SK-N-SH (cell line): ENCODE measurements around the gene ITGA1.

Experiments
- CTCF ChIP-seq: fragments of 200-600 bp; sonication (generic); IDR thresholded peaks from 2 replicates; pipeline ENCODE4 v1.6.1; 2017; ENCODE audit warnings: antibody characterized with exemption, mild to moderate bottlenecking, moderate library complexity
- EP300 ChIP-seq, 2 experiments: IDR thresholded peaks; 2 replicates each; pipeline versions ENCODE4 v1.4.0 to v1.6.1; 2012; ENCODE audit warnings: borderline replicate concordance in 1 of 2, low read depth in 1 of 2, low read length in 1 of 2
- FOXM1 ChIP-seq: IDR thresholded peaks from 2 replicates; pipeline ENCODE4 v1.4.0; 2012; ENCODE audit warnings: low read depth, mild to moderate bottlenecking
- GABPA ChIP-seq: IDR thresholded peaks from 2 replicates; pipeline ENCODE4 v1.4.0; 2012; ENCODE audit warnings: low read depth, mild to moderate bottlenecking
- GATA2 ChIP-seq: sonication (generic); formaldehyde crosslinking; IDR thresholded peaks from 2 replicates; pipeline ENCODE4 v1.5.0; 2020; ENCODE audit warnings: mild to moderate bottlenecking, missing genetic modification reagents
- PBX3 ChIP-seq: IDR thresholded peaks from 2 replicates; pipeline ENCODE4; 2012
- POLR2AphosphoS5 ChIP-seq: IDR thresholded peaks from 2 replicates; pipeline ENCODE4 v1.6.1; 2012; ENCODE audit warnings: low read depth, low read length
- RXRA ChIP-seq: IDR thresholded peaks from 2 replicates; pipeline ENCODE4 v1.4.0; 2012; ENCODE audit warnings: low read depth, mild to moderate bottlenecking, borderline replicate concordance
- SIN3A ChIP-seq: IDR thresholded peaks from 2 replicates; pipeline ENCODE4 v1.6.1; 2012; ENCODE audit warnings: low read depth, mild to moderate bottlenecking, low read length, moderate library complexity, borderline replicate concordance
- TAF1 ChIP-seq: IDR thresholded peaks from 2 replicates; pipeline ENCODE4 v1.6.1; 2012; ENCODE audit warnings: low read depth, mild to moderate bottlenecking, low read length, moderate library complexity, borderline replicate concordance
- TCF12 ChIP-seq: IDR thresholded peaks from 2 replicates; pipeline ENCODE4 v1.4.0; 2012
- USF1 ChIP-seq: IDR thresholded peaks from 2 replicates; pipeline ENCODE4 v1.4.0; 2012; ENCODE audit warnings: low read depth, borderline replicate concordance
- ZBTB33 ChIP-seq: IDR thresholded peaks from 2 replicates; pipeline ENCODE4 v1.4.0; 2012; ENCODE audit warnings: low read depth, borderline replicate concordance

GRCh38 chr5:53003144-53003543 is 215.4 kb downstream of the ITGA1 start:
- TF ChIP-seq GABPA (no peak), PBX3 (no peak), CTCF (no peak), TAF1 (no peak), EP300 (IDR thresholded peaks at IDR 0.05; ENCODE audit: borderline replicate concordance in 1 of 2, low read depth in 1 of 2, low read length in 1 of 2) (no peak), RXRA (no peak), SIN3A (no peak), TCF12 (no peak), USF1 (no peak), GATA2 (no peak), POLR2AphosphoS5 (no peak), FOXM1 (no peak), ZBTB33 (no peak)
